ENCODE measurements around the gene IGSF3.
"Not testable (repeated sequence)": the region's sequence is repeated elsewhere in the genome, so short reads cannot be mapped to it uniquely, and the experiment has no call there.

GRCh38 chr1:116598420-116599036 is 69.0 kb downstream of the IGSF3 start:
- not testable (repeated sequence) for TF ChIP-seq CTCF (IDR thresholded peaks at IDR 0.05; ENCODE audit: low read depth, low read length); POLR2A (IDR thresholded peaks at IDR 0.05; ENCODE audit: extremely low read depth, insufficient read length); MAX (IDR thresholded peaks at IDR 0.05; ENCODE audit: low read depth, low read length)
